ENCODE measurements around the gene MAD1L1.
"Not testable (repeated sequence)": the region's sequence is repeated elsewhere in the genome, so short reads cannot be mapped to it uniquely, and the experiment has no call there.

The MAD1L1 gene

GRCh38 chr7:1841286-1842021, 391.3 kb downstream of the MAD1L1 start:
- not testable (repeated sequence) for DNase-seq

- not testable (repeated sequence) for DNase-seq
Measured at GRCh38 chr7:1840744-1841143, 392.0 kb downstream of the MAD1L1 start.

- DNase-seq, result no peak
Measured at GRCh38 chr7:1839701-1840100, 393.0 kb downstream of the MAD1L1 start.

- not testable (repeated sequence) for DNase-seq
Measured at GRCh38 chr7:1838911-1839531, 393.7 kb downstream of the MAD1L1 start.

- not testable (repeated sequence) for DNase-seq
Measured at GRCh38 chr7:1838544-1838872, 394.2 kb downstream of the MAD1L1 start.

- DNase-seq, result not testable (repeated sequence)
Measured at GRCh38 chr7:1837696-1838543, 394.8 kb downstream of the MAD1L1 start.

GRCh38 chr7:1831933-1832535, 400.7 kb downstream of the MAD1L1 start:
- not testable (repeated sequence) for DNase-seq

- not testable (repeated sequence) for DNase-seq
Measured at GRCh38 chr7:1831471-1831870, 401.3 kb downstream of the MAD1L1 start.

GRCh38 chr7:1829668-1830067, 403.1 kb downstream of the MAD1L1 start:
- not testable (repeated sequence) for DNase-seq

- no peak for DNase-seq
Measured at GRCh38 chr7:1829111-1829510, 403.6 kb downstream of the MAD1L1 start.

GRCh38 chr7:1828170-1828569, 404.6 kb downstream of the MAD1L1 start:
- DNase-seq, result not testable (repeated sequence)

GRCh38 chr7:1827521-1827981, 405.2 kb downstream of the MAD1L1 start:
- not testable (repeated sequence) for DNase-seq

GRCh38 chr7:1826931-1827330, 405.8 kb downstream of the MAD1L1 start:
- DNase-seq, result not testable (repeated sequence)

GRCh38 chr7:1825897-1826741, 406.6 kb downstream of the MAD1L1 start:
- DNase-seq, result no peak

GRCh38 chr7:1825647-1825896, 407.2 kb downstream of the MAD1L1 start:
- not testable (repeated sequence) for DNase-seq

GRCh38 chr7:1824882-1825646, 407.7 kb downstream of the MAD1L1 start:
- not testable (repeated sequence) for DNase-seq

GRCh38 chr7:1824151-1824881, 408.4 kb downstream of the MAD1L1 start:
- DNase-seq, result not testable (repeated sequence)

GRCh38 chr7:1823376-1824150, 409.2 kb downstream of the MAD1L1 start:
- no peak for DNase-seq

GRCh38 chr7:1819259-1819841, 413.4 kb downstream of the MAD1L1 start:
- no peak for DNase-seq

Data from NCI-H187 (cell line).